HEK293 (cell line): ENCODE results near the gene LPIN2.

Experiments
- CTCF ChIA-PET: fragments of 350-600 bp; formaldehyde crosslinking; extraction: SDS; loops from one replicate; lab custom pipeline; 2021; ENCODE audit warnings: antibody characterized with exemption; lab: Yijun Ruan, JAX
- POLR2A ChIA-PET: fragments of 300-600 bp; formaldehyde crosslinking; extraction: SDS; loops from one replicate; lab custom pipeline; 2020; ENCODE audit warnings: antibody characterized with exemption, inconsistent platforms; lab: Yijun Ruan, JAX
- H3K27ac ChIP-seq: fragments of 200-500 bp; sonication (Bioruptor generic); 2 replicates; pipeline ENCODE4 v1.5.1; 2014; ENCODE audit warnings: low read depth, low read length, control low read depth, inconsistent platforms; ENCODE audit errors: extremely low read depth
- H3K36me3 ChIP-seq, 2 experiments: fragments of 200-500 bp in 1 of 2; sonication (Bioruptor generic) in 1 of 2; 1 replicate in 1 of 2; 2 replicates in 1 of 2; pipeline ENCODE4 v1.5.1; 2014 to 2017; ENCODE audit warnings: inconsistent platforms in 2 of 2, low read length in 2 of 2; ENCODE audit not compliant: control insufficient read depth in 2 of 2, insufficient read depth in 1 of 2
- H3K4me1 ChIP-seq: fragments of 200-500 bp; sonication (Bioruptor generic); 2 replicates; pipeline ENCODE4 v1.5.1; 2014; ENCODE audit warnings: mild to moderate bottlenecking, low read length, inconsistent platforms; ENCODE audit not compliant: control insufficient read depth, insufficient read depth
- H3K4me3 ChIP-seq: 2 replicates; pipeline ENCODE4 v1.5.1; 2011; ENCODE audit warnings: low read depth, mild to moderate bottlenecking, control low read depth, low read length, moderate library complexity
- H3K9me3 ChIP-seq: fragments of 200-500 bp; sonication (Bioruptor generic); 2 replicates; pipeline ENCODE4 v1.5.1; 2014; ENCODE audit warnings: low read depth, low read length, inconsistent platforms; ENCODE audit not compliant: control insufficient read depth, insufficient read depth
- ATF2 ChIP-seq: fragments of 450-650 bp; formaldehyde crosslinking; IDR thresholded peaks from 2 replicates; pipeline ENCODE4 v1.5.1; 2016; ENCODE audit warnings: missing biosample characterization, missing genetic modification characterization, low read depth
- ELK4 ChIP-seq: IDR thresholded peaks from 2 replicates; pipeline ENCODE4 v1.6.1; 2011; ENCODE audit warnings: mild to moderate bottlenecking, low read depth, low read length, borderline replicate concordance
- GLIS2 ChIP-seq: fragments of 450-650 bp; formaldehyde crosslinking; IDR thresholded peaks from 2 replicates; pipeline ENCODE4 v1.5.1; 2016; ENCODE audit warnings: missing biosample characterization, missing genetic modification characterization
- KLF10 ChIP-seq: fragments of 450-650 bp; IDR thresholded peaks from 2 replicates; pipeline ENCODE4 v1.5.1; 2018; ENCODE audit warnings: missing biosample characterization, mild to moderate bottlenecking, missing genetic modification characterization
- MEIS1 ChIP-seq: sonication (generic); formaldehyde crosslinking; IDR thresholded peaks from 2 replicates; pipeline ENCODE4 v1.8.1; 2022; ENCODE audit warnings: missing genetic modification reagents, mild to moderate bottlenecking, borderline replicate concordance
- PATZ1 ChIP-seq: fragments of 450-650 bp; formaldehyde crosslinking; IDR thresholded peaks from 2 replicates; pipeline ENCODE4 v1.5.1; 2016; ENCODE audit warnings: missing biosample characterization, missing genetic modification characterization
- PRDM1 ChIP-seq: fragments of 450-650 bp; formaldehyde crosslinking; IDR thresholded peaks from 2 replicates; pipeline ENCODE4; 2016; ENCODE audit warnings: missing biosample characterization, missing genetic modification characterization
- SP3 ChIP-seq: fragments of 450-650 bp; formaldehyde crosslinking; IDR thresholded peaks from 2 replicates; pipeline ENCODE4 v1.5.1; 2016; ENCODE audit warnings: missing biosample characterization, missing genetic modification characterization
- SP7 ChIP-seq: fragments of 450-650 bp; formaldehyde crosslinking; IDR thresholded peaks from 2 replicates; pipeline ENCODE4 v1.5.1; 2016; ENCODE audit warnings: missing biosample characterization, missing genetic modification characterization
- ZNF19 ChIP-seq: fragments of 450-650 bp; formaldehyde crosslinking; IDR thresholded peaks from 2 replicates; pipeline ENCODE4; 2016; ENCODE audit warnings: missing biosample characterization, missing genetic modification characterization, low read depth
- ZNF354C ChIP-seq: fragments of 450-650 bp; formaldehyde crosslinking; IDR thresholded peaks from 2 replicates; pipeline ENCODE4 v1.5.1; 2016; ENCODE audit warnings: missing biosample characterization, missing genetic modification characterization, low read depth, borderline replicate concordance
- ZNF366 ChIP-seq: fragments of 450-650 bp; formaldehyde crosslinking; conservative IDR thresholded peaks from 2 replicates; pipeline ENCODE4 v1.5.1; 2016; ENCODE audit warnings: missing biosample characterization, missing genetic modification characterization
- ZNF394 ChIP-seq: fragments of 450-650 bp; formaldehyde crosslinking; IDR thresholded peaks from 2 replicates; pipeline ENCODE4 v1.5.1; 2016; ENCODE audit warnings: missing biosample characterization, missing genetic modification characterization, mild to moderate bottlenecking, moderate library complexity, borderline replicate concordance
- ZNF48 ChIP-seq: fragments of 450-650 bp; formaldehyde crosslinking; IDR thresholded peaks from 2 replicates; pipeline ENCODE4 v1.5.1; 2016; ENCODE audit warnings: missing biosample characterization, missing genetic modification characterization
- ZNF558 ChIP-seq: fragments of 450-650 bp; formaldehyde crosslinking; IDR thresholded peaks from 2 replicates; pipeline ENCODE4 v1.5.1; 2016; ENCODE audit warnings: missing biosample characterization, missing genetic modification characterization
- ZSCAN4 ChIP-seq: fragments of 450-650 bp; formaldehyde crosslinking; IDR thresholded peaks from 2 replicates; pipeline ENCODE4 v1.5.1; 2017; ENCODE audit warnings: missing biosample characterization, missing genetic modification characterization
- TF ChIP-seq, protein P1 (sequence below): fragments of 450-650 bp; formaldehyde crosslinking; IDR thresholded peaks from 2 replicates; pipeline ENCODE4 v1.5.1; 2016; ENCODE audit warnings: missing biosample characterization, missing genetic modification characterization
- TF ChIP-seq, protein P2 (sequence below): fragments of 450-650 bp; formaldehyde crosslinking; IDR thresholded peaks from 2 replicates; pipeline ENCODE4 v1.5.1; 2016; ENCODE audit warnings: missing biosample characterization, missing genetic modification characterization, borderline replicate concordance
- TF ChIP-seq, protein P3 (sequence below): fragments of 450-650 bp; formaldehyde crosslinking; IDR thresholded peaks from 2 replicates; pipeline ENCODE4 v1.5.1; 2016; ENCODE audit warnings: missing biosample characterization, missing genetic modification characterization

Gene LPIN2

DNA sequence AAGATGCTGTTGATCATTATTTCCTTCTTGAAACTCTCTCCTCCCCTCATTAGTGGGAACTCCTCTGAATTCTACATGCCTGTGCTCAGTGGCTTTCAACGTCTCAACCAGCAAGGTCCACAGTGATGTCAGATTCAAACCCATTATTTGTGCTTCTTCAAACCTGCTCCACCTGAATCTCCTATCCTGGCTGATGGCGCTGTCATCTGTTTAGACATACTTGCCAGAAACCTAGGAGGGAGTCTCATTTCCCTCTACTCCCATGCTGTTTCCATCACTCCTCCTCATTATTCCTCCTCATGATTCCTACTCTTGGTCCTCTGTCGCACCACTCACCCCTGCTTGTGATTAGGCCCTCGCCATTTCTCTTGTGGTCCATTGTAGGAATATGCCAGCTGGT lies 2.9 kb upstream of the LPIN2 start:
- peaks cover 0 to 4% of the 10 kb centered on the region in 2 experiments; a peak in 1 of 3 replicates for H3K36me3 ChIP-seq
- TF ChIP-seq MEIS1 (CRISPR knock-in tag) (no peak), PATZ1 (tag by site-specific recombination) (no peak), ELK4 (no peak), KLF10 (no peak), ZSCAN4 (tag by site-specific recombination) (no peak), ZNF19 (tag by site-specific recombination) (no peak)
- TF ChIP-seq, protein P1, sequence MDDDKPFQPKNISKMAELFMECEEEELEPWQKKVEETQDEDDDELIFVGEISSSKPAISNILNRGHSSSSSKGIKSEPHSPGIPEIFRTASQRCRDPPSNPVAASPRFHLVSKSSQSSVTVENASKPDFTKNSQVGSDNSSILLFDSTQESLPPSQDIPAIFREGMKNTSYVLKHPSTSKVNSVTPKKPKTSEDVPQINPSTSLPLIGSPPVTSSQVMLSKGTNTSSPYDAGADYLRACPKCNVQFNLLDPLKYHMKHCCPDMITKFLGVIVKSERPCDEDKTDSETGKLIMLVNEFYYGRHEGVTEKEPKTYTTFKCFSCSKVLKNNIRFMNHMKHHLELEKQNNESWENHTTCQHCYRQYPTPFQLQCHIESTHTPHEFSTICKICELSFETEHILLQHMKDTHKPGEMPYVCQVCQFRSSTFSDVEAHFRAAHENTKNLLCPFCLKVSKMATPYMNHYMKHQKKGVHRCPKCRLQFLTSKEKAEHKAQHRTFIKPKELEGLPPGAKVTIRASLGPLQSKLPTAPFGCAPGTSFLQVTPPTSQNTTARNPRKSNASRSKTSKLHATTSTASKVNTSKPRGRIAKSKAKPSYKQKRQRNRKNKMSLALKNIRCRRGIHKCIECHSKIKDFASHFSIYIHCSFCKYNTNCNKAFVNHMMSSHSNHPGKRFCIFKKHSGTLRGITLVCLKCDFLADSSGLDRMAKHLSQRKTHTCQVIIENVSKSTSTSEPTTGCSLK (tag by site-specific recombination) = no peak
- TF ChIP-seq, all 188 proteins: peak for 0
- POLR2A ChIA-PET = no interaction called here
- no peaks in the 10 kb centered on the region; the same call in 1 of the 2 replicates for H3K4me1 ChIP-seq
- H3K27ac ChIP-seq = no peak overlapping the region
- CTCF ChIA-PET = interaction anchor here (0.5 to 2.1 kb wide), 3 partner anchors 113 to 184 kb away, joined by 3 to 7 read pairs (median 4); no protein-coding TSS in a partner anchor
- H3K9me3 ChIP-seq = no peaks in the 10 kb centered on the region
- H3K4me3 ChIP-seq = no peak overlapping the region

- H3K4me3 ChIP-seq = no peak overlapping the region
- H3K27ac ChIP-seq = no peak overlapping the region
- TF ChIP-seq SP7 (tag by site-specific recombination) (peak; percentile 37; the same call in 1 of the 2 replicates), ZNF558 (tag by site-specific recombination) (no peak), ZNF48 (tag by site-specific recombination) (no peak), ATF2 (tag by site-specific recombination) (no peak), ZNF354C (tag by site-specific recombination) (no peak), SP3 (tag by site-specific recombination) (0 out of 2 replicates have a peak, but pooled peaks have one; percentile 14), GLIS2 (0 out of 2 replicates have a peak, but pooled peaks have one; percentile 28), ZNF366 (tag by site-specific recombination) (0 out of 2 replicates have a peak, but pooled peaks have one; percentile 10), PRDM1 (peak; percentile 76), ZNF394 (tag by site-specific recombination) (no peak)
- TF ChIP-seq, protein P2, sequence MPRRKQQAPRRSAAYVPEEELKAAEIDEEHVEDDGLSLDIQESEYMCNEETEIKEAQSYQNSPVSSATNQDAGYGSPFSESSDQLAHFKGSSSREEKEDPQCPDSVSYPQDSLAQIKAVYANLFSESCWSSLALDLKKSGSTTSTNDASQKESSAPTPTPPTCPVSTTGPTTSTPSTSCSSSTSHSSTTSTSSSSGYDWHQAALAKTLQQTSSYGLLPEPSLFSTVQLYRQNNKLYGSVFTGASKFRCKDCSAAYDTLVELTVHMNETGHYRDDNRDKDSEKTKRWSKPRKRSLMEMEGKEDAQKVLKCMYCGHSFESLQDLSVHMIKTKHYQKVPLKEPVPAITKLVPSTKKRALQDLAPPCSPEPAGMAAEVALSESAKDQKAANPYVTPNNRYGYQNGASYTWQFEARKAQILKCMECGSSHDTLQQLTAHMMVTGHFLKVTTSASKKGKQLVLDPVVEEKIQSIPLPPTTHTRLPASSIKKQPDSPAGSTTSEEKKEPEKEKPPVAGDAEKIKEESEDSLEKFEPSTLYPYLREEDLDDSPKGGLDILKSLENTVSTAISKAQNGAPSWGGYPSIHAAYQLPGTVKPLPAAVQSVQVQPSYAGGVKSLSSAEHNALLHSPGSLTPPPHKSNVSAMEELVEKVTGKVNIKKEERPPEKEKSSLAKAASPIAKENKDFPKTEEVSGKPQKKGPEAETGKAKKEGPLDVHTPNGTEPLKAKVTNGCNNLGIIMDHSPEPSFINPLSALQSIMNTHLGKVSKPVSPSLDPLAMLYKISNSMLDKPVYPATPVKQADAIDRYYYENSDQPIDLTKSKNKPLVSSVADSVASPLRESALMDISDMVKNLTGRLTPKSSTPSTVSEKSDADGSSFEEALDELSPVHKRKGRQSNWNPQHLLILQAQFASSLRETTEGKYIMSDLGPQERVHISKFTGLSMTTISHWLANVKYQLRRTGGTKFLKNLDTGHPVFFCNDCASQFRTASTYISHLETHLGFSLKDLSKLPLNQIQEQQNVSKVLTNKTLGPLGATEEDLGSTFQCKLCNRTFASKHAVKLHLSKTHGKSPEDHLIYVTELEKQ (tag by site-specific recombination) = no peak
- TF ChIP-seq, protein P3, sequence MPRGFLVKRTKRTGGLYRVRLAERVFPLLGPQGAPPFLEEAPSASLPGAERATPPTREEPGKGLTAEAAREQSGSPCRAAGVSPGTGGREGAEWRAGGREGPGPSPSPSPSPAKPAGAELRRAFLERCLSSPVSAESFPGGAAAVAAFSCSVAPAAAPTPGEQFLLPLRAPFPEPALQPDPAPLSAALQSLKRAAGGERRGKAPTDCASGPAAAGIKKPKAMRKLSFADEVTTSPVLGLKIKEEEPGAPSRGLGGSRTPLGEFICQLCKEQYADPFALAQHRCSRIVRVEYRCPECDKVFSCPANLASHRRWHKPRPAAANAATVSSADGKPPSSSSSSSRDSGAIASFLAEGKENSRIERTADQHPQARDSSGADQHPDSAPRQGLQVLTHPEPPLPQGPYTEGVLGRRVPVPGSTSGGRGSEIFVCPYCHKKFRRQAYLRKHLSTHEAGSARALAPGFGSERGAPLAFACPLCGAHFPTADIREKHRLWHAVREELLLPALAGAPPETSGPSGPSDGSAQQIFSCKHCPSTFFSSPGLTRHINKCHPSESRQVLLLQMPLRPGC = no peak
- peaks cover 0 to 4% of the 10 kb centered on the region in 2 experiments; a peak in 1 of 3 replicates for H3K36me3 ChIP-seq
- CTCF ChIA-PET = interaction anchor here (0.5 to 2.1 kb wide), 5 partner anchors 95 to 1000 kb away, joined by 3 to 7 read pairs (median 3); no protein-coding TSS in a partner anchor
- POLR2A ChIA-PET = interaction anchor here (1.1 kb wide), 1 partner anchor 9 kb away, joined by 3 read pairs; no protein-coding TSS in a partner anchor
- no peaks in the 10 kb centered on the region for H3K9me3 ChIP-seq
- H3K4me1 ChIP-seq = no peaks in the 10 kb centered on the region; the same call in 1 of the 2 replicates
Measured at GRCh38 chr18:3015204-3015592, 2.3 kb upstream of the LPIN2 start.
